CD4-positive, alpha-beta T cell (primary cell): Measurements from ENCODE around the gene PKHD1. TPM values are rescaled to one million over a fixed set of nuclear protein-coding genes. Genes with fewer than 3 reads are reported as not detected.

Experiments used
- ATAC-seq: fragments of 200-7000 bp; cut with Tn5 transposase; one replicate; pipeline ENCODE4 v1.10.0; 2022; ENCODE audit warnings: mild to moderate bottlenecking; ENCODE audit not compliant: poor library complexity
- CTCF ChIA-PET: fragments of 350-600 bp; sonication (Branson Sonifier 250); formaldehyde crosslinking; loops from one replicate; lab custom pipeline; 2021; ENCODE audit warnings: antibody characterized with exemption, inconsistent platforms; lab: Charles Lee
- POLR2A ChIA-PET: fragments of 350-600 bp; sonication (Branson Sonifier 250); formaldehyde crosslinking; loops from one replicate; lab custom pipeline; 2021; ENCODE audit warnings: antibody characterized with exemption, inconsistent platforms; lab: Charles Lee
- DNase-seq, 14 experiments: peaks; one replicate each; pipeline ENCODE4 v3.0.0-alpha.2; 2013 to 2020; ENCODE audit warnings: mixed read lengths in 2 of 14
- H3K27ac ChIP-seq, 2 donors: one replicate each; pipeline versions ENCODE4 v1.5.1 to v1.7.0; 2013; ENCODE audit warnings: low read length in 2 of 2, low read depth in 1 of 2, mild to moderate bottlenecking in 1 of 2
- H3K27me3 ChIP-seq, 2 experiments: 1 replicate in 1 of 2; 2 replicates in 1 of 2; pipeline versions ENCODE4 v1.6.1 to v1.7.0; 2013; ENCODE audit warnings: low read length in 2 of 2, control low read depth in 1 of 2, mild to moderate bottlenecking in 1 of 2, moderate library complexity in 1 of 2; ENCODE audit not compliant: insufficient read depth in 2 of 2, control insufficient read depth in 1 of 2
- H3K36me3 ChIP-seq: one replicate; pipeline ENCODE4 v1.6.1; 2013; ENCODE audit warnings: low read length, control low read depth; ENCODE audit not compliant: insufficient read depth
- H3K4me1 ChIP-seq: one replicate; pipeline ENCODE4 v1.6.1; 2013; ENCODE audit warnings: low read length, control low read depth; ENCODE audit not compliant: insufficient read depth
- H3K4me3 ChIP-seq: one replicate; pipeline ENCODE4 v1.5.1; 2013; ENCODE audit warnings: mild to moderate bottlenecking, low read length, moderate library complexity
- H3K9me3 ChIP-seq, 2 experiments: 1 replicate in 1 of 2; 2 replicates in 1 of 2; pipeline versions ENCODE4 v1.6.1 to v1.7.0; 2013; ENCODE audit warnings: low read length in 2 of 2, mild to moderate bottlenecking in 2 of 2, control low read depth in 1 of 2, moderate library complexity in 1 of 2; ENCODE audit not compliant: control insufficient read depth in 1 of 2, insufficient read depth in 1 of 2
- H3K27ac Mint-ChIP-seq: one replicate; pipeline ENCODE4 v1.8.0; 2020; ENCODE audit warnings: mixed read lengths
- H3K27me3 Mint-ChIP-seq: one replicate; pipeline ENCODE4 v1.8.0; 2021; ENCODE audit warnings: mixed read lengths
- H3K36me3 Mint-ChIP-seq: one replicate; pipeline ENCODE4 v1.8.0; 2021; ENCODE audit warnings: low read depth, mixed read lengths
- H3K4me1 Mint-ChIP-seq: one replicate; pipeline ENCODE4 v1.8.0; 2021; ENCODE audit warnings: low read depth, mixed read lengths
- H3K4me3 Mint-ChIP-seq: one replicate; pipeline ENCODE4 v1.8.0; 2020; ENCODE audit warnings: mild to moderate bottlenecking, mixed read lengths
- H3K9me3 Mint-ChIP-seq: one replicate; pipeline ENCODE4 v1.8.0; 2020; ENCODE audit warnings: mixed read lengths
- intact Hi-C, 2 experiments: fragments of 100-400 bp; cut with DNase I in 1 of 2; cut with micrococcal nuclease in 1 of 2; formaldehyde crosslinking; loops; one replicate each; pipeline versions ENCODE4 v1.15.1 to v1.9.0; 2023 to 2025; cut with DNase I, micrococcal nuclease
- total RNA-seq, 174 experiments: library from RNA in 2 of 174; stranded (reverse) in 2 of 174; gene quantifications; one replicate each; pipeline ENCODE4 v1.2.3 and lab custom pipeline; 2021 to 2026
- TF ChIP-seq, protein P1 (sequence below): fragments of 200-600 bp; IDR thresholded peaks from one replicate; pipeline ENCODE4 v1.8.0; 2022; ENCODE audit warnings: antibody characterized with exemption, mild to moderate bottlenecking

Gene PKHD1
- total RNA-seq, 2 experiments from 2014 or later: 0.03 TPM; not detected in 1

DNA sequence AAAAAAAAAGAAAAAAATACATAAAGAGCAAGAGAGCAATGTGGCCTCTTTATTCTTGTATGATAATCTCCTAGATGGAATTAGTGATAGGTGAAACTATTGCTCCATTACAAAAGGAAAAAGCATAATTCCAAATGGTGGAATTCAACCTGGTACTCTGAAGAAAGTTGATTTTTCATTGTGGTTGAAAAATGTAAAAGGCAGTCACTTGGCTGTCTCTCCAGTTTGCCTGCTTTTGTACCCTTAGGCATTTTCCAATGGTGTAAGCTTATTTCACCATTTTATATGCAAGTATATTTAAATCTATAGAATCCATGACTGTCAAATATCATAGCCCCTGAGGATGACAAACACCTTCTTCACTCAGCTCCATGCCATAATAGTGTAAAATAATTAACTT lies 38.8 kb upstream of the PKHD1 start:
- TF ChIP-seq, protein P1, sequence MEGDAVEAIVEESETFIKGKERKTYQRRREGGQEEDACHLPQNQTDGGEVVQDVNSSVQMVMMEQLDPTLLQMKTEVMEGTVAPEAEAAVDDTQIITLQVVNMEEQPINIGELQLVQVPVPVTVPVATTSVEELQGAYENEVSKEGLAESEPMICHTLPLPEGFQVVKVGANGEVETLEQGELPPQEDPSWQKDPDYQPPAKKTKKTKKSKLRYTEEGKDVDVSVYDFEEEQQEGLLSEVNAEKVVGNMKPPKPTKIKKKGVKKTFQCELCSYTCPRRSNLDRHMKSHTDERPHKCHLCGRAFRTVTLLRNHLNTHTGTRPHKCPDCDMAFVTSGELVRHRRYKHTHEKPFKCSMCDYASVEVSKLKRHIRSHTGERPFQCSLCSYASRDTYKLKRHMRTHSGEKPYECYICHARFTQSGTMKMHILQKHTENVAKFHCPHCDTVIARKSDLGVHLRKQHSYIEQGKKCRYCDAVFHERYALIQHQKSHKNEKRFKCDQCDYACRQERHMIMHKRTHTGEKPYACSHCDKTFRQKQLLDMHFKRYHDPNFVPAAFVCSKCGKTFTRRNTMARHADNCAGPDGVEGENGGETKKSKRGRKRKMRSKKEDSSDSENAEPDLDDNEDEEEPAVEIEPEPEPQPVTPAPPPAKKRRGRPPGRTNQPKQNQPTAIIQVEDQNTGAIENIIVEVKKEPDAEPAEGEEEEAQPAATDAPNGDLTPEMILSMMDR: no peak
- H3K27ac ChIP-seq: no peak overlapping the region
- no peaks in the 10 kb centered on the region for H3K9me3 ChIP-seq
- no peak for ATAC-seq
- no peak for DNase-seq
- no peaks in the 10 kb centered on the region for H3K36me3 Mint-ChIP-seq
- no peak overlapping the region for H3K27ac Mint-ChIP-seq
- H3K9me3 Mint-ChIP-seq: peaks cover 3% of the 10 kb centered on the region
- H3K4me1 ChIP-seq: no peaks in the 10 kb centered on the region
- peaks cover 60% of the 10 kb centered on the region for H3K27me3 Mint-ChIP-seq
- intact Hi-C loops: no loop called here
- no peak overlapping the region for H3K4me3 ChIP-seq
- no peak overlapping the region for H3K4me3 Mint-ChIP-seq
- ChIA-PET POLR2A (no interaction called here), CTCF (no interaction called here)
- no peaks in the 10 kb centered on the region for H3K36me3 ChIP-seq
- peaks cover 0 to 9% of the 10 kb centered on the region in 2 experiments for H3K27me3 ChIP-seq
- H3K4me1 Mint-ChIP-seq: no peaks in the 10 kb centered on the region

DNA sequence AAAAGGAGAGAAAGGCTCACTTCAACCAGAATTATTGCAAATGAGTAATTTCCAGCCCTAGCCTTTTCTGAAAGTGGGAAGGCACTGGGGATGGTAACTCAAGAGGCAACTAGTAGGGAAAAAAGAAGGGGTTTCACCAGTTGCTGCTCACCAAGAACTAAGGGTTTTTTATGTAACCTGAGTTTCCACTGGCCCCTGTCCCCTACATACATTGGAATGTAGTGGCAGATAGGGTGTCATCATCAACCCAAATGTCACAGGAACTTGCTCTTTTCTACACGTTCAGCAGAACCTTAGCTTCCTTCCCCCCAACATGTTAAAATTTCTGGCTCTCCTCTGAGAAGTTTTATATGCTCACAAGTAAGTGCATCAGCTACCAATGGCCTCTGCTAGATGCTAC lies 38.2 kb upstream of the PKHD1 start:
- CTCF ChIA-PET: no interaction called here
- H3K4me1 ChIP-seq: no peaks in the 10 kb centered on the region
- no peak for ATAC-seq

DNA sequence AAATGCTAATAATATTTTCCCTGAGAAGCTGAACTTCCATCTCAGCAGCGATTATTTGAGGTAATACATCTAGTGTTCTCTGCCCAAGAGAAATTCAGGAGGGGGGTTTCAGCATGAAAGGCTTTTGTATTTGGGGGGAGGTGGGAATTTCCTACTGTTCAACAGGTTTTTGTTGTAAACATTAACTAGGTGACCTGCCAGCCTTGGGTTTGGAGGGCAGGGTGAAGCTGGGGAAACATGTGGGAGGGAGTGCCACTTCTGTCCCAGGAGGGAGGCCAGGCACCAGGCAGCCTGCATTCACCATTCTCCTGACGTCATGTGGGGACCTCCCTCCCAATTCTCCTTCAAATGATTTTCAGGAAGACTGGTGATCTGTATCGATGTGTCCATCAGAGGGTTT lies 37.7 kb upstream of the PKHD1 start:
- intact Hi-C loops: no loop called here
- Histone ChIP-seq H3K36me3 (no peaks in the 10 kb centered on the region), H3K9me3 (no peaks in the 10 kb centered on the region), H3K27me3 (peaks cover 0 to 9% of the 10 kb centered on the region in 2 experiments), H3K4me3 (no peak overlapping the region), H3K4me1 (no peaks in the 10 kb centered on the region), H3K27ac (no peak overlapping the region)
- DNase-seq: no peak
- Mint-ChIP-seq H3K9me3 (peaks cover 3% of the 10 kb centered on the region), H3K27me3 (peaks cover 57% of the 10 kb centered on the region), H3K27ac (no peak overlapping the region), H3K4me3 (no peak overlapping the region), H3K4me1 (no peaks in the 10 kb centered on the region), H3K36me3 (no peaks in the 10 kb centered on the region)
- CTCF ChIA-PET: no interaction called here
- POLR2A ChIA-PET: no interaction called here
- ATAC-seq: no peak
- TF ChIP-seq, protein P1: no peak

More for the DNA sequence above, 38.2 kb upstream of the PKHD1 start:
- intact Hi-C loops: no loop called here
- H3K4me3 Mint-ChIP-seq: no peak overlapping the region
- H3K4me1 Mint-ChIP-seq: no peaks in the 10 kb centered on the region
- H3K27ac Mint-ChIP-seq: no peak overlapping the region
- H3K36me3 Mint-ChIP-seq: no peaks in the 10 kb centered on the region
- Histone ChIP-seq H3K9me3 (no peaks in the 10 kb centered on the region), H3K27me3 (peaks cover 0 to 9% of the 10 kb centered on the region in 2 experiments), H3K36me3 (no peaks in the 10 kb centered on the region), H3K4me3 (no peak overlapping the region), H3K27ac (no peak overlapping the region)
- peaks cover 3% of the 10 kb centered on the region for H3K9me3 Mint-ChIP-seq
- POLR2A ChIA-PET: no interaction called here
- H3K27me3 Mint-ChIP-seq: peaks cover 60% of the 10 kb centered on the region
- DNase-seq: no peak
- TF ChIP-seq, protein P1: no peak
